ENCODE data around the gene RNF39.

The RNF39 gene

GRCh38 chr6:30113003-30113759 lies 37.6 kb upstream of the RNF39 start, which contains the start of gene TRIM31:
Gene TRIM31, minus strand, starts transcription at chr6:30113090. Its CDS starts 285 bp downstream, at chr6:30112805.
- no peak for TF ChIP-seq CTCF (conservative IDR thresholded peaks at IDR 0.05; ENCODE audit: low read length)
- no peak for DNase-seq (ENCODE audit: low read depth)
- H3K4me3 ChIP-seq (ENCODE audit: low read length), result no peak within 1 kb of the TSS

GRCh38 chr6:30112402-30112994 lies 36.9 kb upstream of the RNF39 start:
- no peak overlapping the region for H3K4me3 ChIP-seq (ENCODE audit: low read length)
- DNase-seq (ENCODE audit: low read depth), result no peak
- no peak for TF ChIP-seq CTCF (conservative IDR thresholded peaks at IDR 0.05; ENCODE audit: low read length)

- DNase-seq (ENCODE audit: low read depth), result no peak
- no peak overlapping the region for H3K4me3 ChIP-seq (ENCODE audit: low read length)
- TF ChIP-seq CTCF (conservative IDR thresholded peaks at IDR 0.05; ENCODE audit: low read length), result no peak
Measured at GRCh38 chr6:30111266-30111856, 35.8 kb upstream of the RNF39 start.

- H3K4me3 ChIP-seq (ENCODE audit: low read length), result no peak overlapping the region
- TF ChIP-seq CTCF (conservative IDR thresholded peaks at IDR 0.05; ENCODE audit: low read length), result no peak
- DNase-seq (ENCODE audit: low read depth), result no peak
Measured at GRCh38 chr6:30104661-30105060, 29.1 kb upstream of the RNF39 start.

GRCh38 chr6:30103872-30104179 lies 28.3 kb upstream of the RNF39 start:
- no peak for DNase-seq (ENCODE audit: low read depth)

GRCh38 chr6:30102970-30103871 lies 27.7 kb upstream of the RNF39 start:
- peak; percentile 85 for DNase-seq (ENCODE audit: low read depth)
- TF ChIP-seq CTCF (conservative IDR thresholded peaks at IDR 0.05; ENCODE audit: low read length), result peak; percentile 93
- peak overlapping the region; percentile 53 for H3K4me3 ChIP-seq (ENCODE audit: low read length)

More at GRCh38 chr6:30103872-30104179, 28.3 kb upstream of the RNF39 start:
- no peak for TF ChIP-seq CTCF (conservative IDR thresholded peaks at IDR 0.05; ENCODE audit: low read length)
- peak overlapping the region; percentile 53; the same call in 1 of the 2 replicates for H3K4me3 ChIP-seq (ENCODE audit: low read length)
